Mesodermal cell (in vitro differentiated cells): ENCODE results near the gene LLGL2.

Experiments used
- H3K27ac ChIP-seq: 2 replicates; pipeline ENCODE4 v1.7.0; 2013; ENCODE audit warnings: mild to moderate bottlenecking, low read depth, low read length, moderate library complexity; ENCODE audit not compliant: severe bottlenecking
- H3K36me3 ChIP-seq: 2 replicates; pipeline ENCODE4 v1.7.1; 2013; ENCODE audit warnings: mild to moderate bottlenecking, low read length, moderate library complexity; ENCODE audit not compliant: control insufficient read depth, insufficient read depth
- H3K4me1 ChIP-seq: one replicate; pipeline ENCODE4 v1.7.1; 2013; ENCODE audit warnings: mild to moderate bottlenecking, low read length; ENCODE audit not compliant: insufficient read depth, control insufficient read depth, poor library complexity, severe bottlenecking
- H3K4me3 ChIP-seq: 2 replicates; pipeline ENCODE4 v1.7.0; 2013; ENCODE audit warnings: low read length, control low read depth, mild to moderate bottlenecking; ENCODE audit not compliant: insufficient read depth, poor library complexity, severe bottlenecking; ENCODE audit errors: extremely low read depth
- H3K9me3 ChIP-seq: 2 replicates; pipeline ENCODE4 v1.7.1; 2013; ENCODE audit warnings: mild to moderate bottlenecking, low read length, moderate library complexity; ENCODE audit not compliant: control insufficient read depth
- WGBS, 2 experiments: methylation state at CpG; one replicate each; pipeline ENCODE4 v1.1.5; 2013; ENCODE audit warnings: missing lambda C conversion rate in 2 of 2; ENCODE audit not compliant: insufficient coverage in 2 of 2; 5-methylcytosine and 5-hydroxymethylcytosine counted together

LLGL2 gene

DNA sequence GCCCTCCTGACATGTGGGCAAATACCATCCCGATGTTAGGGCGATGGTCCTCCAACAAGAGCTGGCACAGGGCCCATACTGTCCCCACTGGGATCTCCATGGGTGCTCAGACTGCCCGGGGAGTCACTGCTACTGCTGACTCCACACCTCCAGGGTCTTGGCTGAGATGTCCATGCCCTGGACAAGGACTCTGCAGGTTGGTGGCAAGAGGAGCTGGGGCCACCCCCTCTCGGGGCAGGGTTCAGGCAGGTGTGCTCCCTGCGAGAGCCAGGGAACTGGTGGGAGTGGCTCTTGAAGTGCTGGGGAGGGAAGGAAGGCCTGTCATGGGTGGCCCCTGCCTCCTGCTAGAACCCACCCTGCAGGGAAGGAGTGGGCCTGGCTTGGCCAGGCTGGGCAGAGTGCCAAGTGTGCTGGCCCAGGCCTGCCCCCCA is 16.6 kb upstream of the LLGL2 start:
- H3K9me3 ChIP-seq: no peaks in the 10 kb centered on the region
- 93 to 97% methylated on average over 4 to 5 of the region's 5 CpGs for WGBS, 2 experiments
- peaks cover 11% of the 10 kb centered on the region for H3K4me1 ChIP-seq
- no peak overlapping the region for H3K27ac ChIP-seq
- no peak overlapping the region for H3K4me3 ChIP-seq
- peaks cover 55% of the 10 kb centered on the region for H3K36me3 ChIP-seq

DNA sequence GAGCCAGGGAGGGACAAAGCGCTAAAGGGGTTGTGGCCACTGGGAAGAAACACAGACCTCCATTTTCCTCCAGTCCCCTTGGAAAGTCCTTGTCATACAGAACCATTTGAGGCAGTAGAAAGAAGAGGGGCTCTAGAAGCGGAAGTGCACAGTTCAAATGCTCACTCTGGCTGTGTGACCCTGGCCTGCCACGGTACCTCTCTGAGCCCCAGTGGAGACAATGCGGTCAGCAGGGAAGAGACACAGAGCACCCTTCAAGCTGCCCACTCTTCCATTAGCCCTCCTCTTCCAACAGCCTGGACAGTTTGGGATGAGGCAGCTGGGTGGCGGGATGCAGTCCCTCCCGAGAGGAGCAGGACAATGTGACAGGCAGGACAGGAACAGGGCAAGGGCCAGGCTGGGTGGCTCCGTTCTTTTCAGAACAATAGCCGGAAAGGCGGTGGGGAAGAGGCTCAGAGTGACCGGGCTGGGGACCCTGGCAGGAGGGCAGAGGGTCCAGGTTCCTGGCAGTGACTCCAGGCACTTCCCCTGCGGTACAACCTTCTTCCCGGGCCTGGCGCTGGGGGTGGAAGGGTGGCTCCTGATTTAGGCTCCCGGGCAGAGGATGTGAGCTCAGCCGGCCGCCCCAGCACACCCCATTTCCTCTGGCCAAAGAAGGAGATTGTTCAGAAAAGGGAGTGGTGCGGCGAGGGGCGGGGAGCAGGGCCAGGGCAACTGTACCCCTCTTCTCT is 15.8 kb upstream of the LLGL2 start:
- peaks cover 17% of the 10 kb centered on the region for H3K4me1 ChIP-seq
- 94% methylated on average over 6 to 10 of the region's 19 CpGs for WGBS, 2 experiments
- no peaks in the 10 kb centered on the region for H3K9me3 ChIP-seq
- H3K4me3 ChIP-seq: no peak overlapping the region
- no peak overlapping the region for H3K27ac ChIP-seq
- peaks cover 50% of the 10 kb centered on the region for H3K36me3 ChIP-seq

DNA sequence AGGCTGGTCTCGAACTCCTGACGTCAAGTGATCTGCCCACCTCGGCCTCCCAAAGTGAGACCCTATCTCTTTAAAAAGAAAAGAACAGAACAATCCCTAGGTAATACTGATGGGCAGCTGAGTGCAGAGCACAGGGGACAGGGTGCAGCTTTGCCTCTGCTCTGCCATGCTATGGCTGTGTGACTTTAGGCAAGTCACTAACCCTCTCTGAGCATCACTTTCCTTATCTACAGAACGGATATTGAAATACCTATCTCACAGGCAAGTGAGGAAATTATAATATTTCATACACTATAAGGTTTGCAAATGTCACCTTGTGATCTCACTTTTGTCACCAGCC is 14.3 kb upstream of the LLGL2 start:
- Histone ChIP-seq H3K27ac (no peak overlapping the region), H3K9me3 (no peaks in the 10 kb centered on the region), H3K4me1 (peaks cover 17% of the 10 kb centered on the region), H3K4me3 (no peak overlapping the region), H3K36me3 (peaks cover 38% of the 10 kb centered on the region)
- WGBS, 2 experiments: 92 to 100% methylated on average over 1 to 2 of the region's 4 CpGs

DNA sequence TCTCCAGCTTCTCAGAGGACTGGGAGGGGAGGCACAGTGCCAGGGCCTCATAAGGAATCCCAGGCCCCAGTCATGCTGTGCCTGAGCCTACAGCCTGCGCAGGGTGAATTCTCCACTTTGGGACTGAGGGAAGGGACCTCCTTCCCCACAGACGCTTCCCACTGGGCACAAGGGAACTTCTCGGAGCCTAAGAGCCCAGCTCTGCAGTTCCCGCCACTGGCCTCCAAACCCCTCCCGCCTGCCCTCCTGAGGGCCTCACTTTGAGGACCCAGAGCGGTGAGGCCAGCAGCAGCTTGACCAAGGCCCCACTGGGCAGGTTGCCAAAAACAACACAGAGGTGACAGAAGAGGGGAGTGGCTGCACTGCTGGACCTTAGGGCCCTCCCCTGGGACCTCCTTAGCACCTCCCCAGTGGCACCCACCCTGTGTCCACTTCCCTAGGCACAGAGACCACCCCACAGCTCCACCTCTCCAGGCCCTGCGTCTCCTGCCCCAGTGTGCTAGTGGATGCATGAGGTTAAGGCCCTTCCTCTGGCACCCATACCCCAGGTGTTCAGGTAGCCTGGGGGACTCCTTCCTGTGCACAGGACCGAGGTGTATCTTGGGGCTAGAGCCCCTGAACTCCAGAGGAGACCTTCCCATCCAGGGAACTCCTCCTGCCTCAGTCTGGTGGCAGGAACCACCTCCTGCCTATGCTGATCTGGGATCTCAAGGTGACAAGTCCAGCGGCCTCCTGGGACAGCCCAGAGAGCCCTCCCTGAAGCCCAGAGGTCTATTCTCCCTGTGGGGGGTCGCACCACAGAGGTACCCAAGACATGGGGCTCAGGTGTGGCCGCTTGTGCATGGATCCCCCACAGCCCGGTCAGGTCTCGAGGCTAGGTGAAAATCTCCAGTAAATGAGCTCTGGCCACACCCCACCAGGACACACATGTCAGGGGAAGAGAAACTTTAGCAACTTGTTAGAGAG is 13.6 kb upstream of the LLGL2 start:
- H3K9me3 ChIP-seq: no peaks in the 10 kb centered on the region
- peak overlapping the region; percentile 36 for H3K27ac ChIP-seq
- H3K36me3 ChIP-seq: peaks cover 32% of the 10 kb centered on the region
- H3K4me3 ChIP-seq: no peak overlapping the region
- 77 to 79% methylated on average over 9 to 12 of the region's 13 CpGs for WGBS, 2 experiments
- H3K4me1 ChIP-seq: peaks cover 17% of the 10 kb centered on the region

DNA sequence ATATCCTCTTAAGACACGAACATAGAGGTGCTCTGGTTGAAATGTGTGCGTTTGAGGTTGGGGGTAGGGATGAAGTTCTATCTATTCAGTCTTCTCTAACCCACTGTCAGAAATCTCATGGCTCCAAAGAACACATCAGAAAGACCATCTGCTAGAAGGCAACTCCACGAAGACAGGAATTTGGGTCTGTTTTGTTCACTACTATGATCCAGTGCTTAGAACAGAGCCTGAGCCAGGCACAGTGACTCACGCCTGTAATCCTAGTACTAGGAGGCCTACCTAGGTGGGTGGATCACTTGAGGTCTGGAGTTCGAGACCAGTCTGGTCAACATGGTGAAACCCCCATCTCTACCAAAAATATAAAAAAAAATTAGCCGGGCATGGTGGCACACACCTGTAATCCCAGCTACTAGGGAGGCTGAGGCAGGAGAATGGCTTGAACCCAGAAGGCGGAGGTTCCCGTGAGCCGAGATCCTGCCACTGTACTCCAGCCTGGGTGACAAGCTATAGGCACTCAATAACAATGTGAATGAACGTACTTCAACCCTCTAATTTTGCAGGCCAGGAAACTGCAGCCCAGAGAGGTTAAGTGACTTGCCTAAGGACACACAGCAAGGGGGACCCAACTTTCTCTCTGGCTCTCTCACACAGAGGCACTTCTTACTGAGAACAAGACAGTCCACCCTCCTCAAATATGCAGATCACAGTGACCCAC is 12.4 kb upstream of the LLGL2 start:
- Histone ChIP-seq H3K9me3 (no peaks in the 10 kb centered on the region), H3K27ac (peak overlapping the region; percentile 36), H3K36me3 (peaks cover 30% of the 10 kb centered on the region), H3K4me1 (peaks cover 23% of the 10 kb centered on the region), H3K4me3 (no peak overlapping the region)
- 71 to 77% methylated on average over 6 to 7 of the region's 10 CpGs for WGBS, 2 experiments

DNA sequence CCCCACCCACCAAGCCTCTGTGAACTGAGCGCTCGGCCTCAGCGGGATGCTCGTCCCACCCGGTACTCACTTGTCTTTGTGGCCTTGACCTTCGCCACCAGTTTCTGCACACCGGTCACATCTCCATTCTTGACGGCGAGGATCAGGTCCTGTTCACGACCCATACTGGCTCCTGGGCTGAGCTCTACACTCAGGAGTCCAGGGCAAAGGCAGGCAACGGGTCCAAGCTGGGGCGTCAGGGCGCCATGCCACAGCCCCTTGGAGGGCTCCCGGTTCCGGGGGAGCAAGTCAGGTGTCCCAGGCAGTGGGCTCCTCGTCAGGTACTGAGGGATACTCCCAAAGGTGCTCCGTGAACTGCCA is 11.9 kb upstream of the LLGL2 start:
- H3K9me3 ChIP-seq: no peaks in the 10 kb centered on the region
- 94 to 99% methylated on average over 17 of the region's 17 CpGs for WGBS, 2 experiments
- peaks cover 32% of the 10 kb centered on the region for H3K36me3 ChIP-seq
- no peak overlapping the region for H3K27ac ChIP-seq
- no peak overlapping the region for H3K4me3 ChIP-seq
- H3K4me1 ChIP-seq: peaks cover 25% of the 10 kb centered on the region

DNA sequence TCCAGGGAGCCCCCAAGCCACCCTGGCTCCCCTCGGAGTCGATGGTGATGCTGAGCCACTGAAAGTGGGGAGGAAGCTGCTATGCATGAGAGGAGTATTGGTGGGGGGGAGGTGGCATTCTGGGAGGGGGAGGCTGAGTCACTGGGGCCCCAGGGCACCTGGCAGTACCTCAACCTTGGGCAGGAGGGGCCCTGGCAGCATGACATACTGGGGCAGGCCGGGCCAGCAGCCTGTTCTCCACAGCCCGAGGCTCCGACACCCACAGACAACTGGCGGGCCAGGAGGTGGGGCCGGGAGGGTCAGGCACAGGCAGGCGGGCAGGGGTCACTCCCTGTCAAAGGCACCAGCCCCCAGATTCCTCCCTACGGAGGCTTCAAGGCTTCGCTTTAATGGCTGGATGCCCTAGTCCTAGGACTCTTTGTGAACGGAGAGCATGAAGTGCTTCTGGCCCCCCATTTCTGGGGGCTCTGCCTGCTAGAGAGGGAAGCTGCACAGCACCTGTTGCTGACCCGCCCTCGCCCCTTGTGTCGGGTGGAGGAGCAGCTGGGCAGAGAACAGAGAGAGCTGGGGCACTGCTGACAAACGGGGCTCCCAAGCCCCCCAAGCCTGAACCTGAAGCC is 11.1 kb upstream of the LLGL2 start:
- WGBS, 2 experiments: 14 to 22% methylated on average over 15 of the region's 15 CpGs
- Histone ChIP-seq H3K9me3 (no peaks in the 10 kb centered on the region), H3K27ac (no peak overlapping the region)

DNA sequence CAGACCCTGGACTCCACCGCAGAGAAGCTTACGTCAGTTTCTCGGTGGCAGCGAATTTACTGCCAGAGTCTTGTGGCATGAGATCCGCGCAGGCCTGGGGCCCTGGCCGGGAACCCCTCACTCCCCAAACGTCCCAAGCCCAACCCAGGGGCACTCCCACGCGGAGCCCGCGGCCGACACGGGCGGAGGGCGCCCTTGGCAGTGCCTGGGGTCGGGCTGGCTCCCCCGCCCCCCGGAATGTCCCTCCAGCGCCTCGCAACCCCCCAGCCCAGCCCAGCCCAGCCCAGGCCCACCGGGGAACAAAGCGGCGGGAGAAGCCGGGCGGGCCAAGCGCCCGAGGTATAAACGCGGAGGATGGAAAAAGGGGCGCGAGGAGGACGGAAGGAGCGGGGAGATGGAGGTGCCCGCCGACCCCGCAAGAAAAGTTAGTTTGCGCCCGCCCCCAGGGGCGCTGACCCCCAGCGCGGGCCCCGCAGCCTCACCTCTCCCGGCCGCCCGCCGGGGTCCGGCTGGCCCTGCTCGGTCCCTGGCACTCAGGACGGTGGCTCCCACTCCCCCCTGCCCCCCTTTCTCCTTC is 10.5 kb upstream of the LLGL2 start:
- H3K27ac ChIP-seq: peak overlapping the region; percentile 78
- whole genome bisulfite sequencing, 2 experiments: 0% methylated on average over 19 to 48 of the region's 50 CpGs
- H3K36me3 ChIP-seq: peaks cover 43% of the 10 kb centered on the region
- H3K9me3 ChIP-seq: no peaks in the 10 kb centered on the region
- H3K4me3 ChIP-seq: peak overlapping the region; percentile 80
- peaks cover 25% of the 10 kb centered on the region for H3K4me1 ChIP-seq

More for the DNA sequence above, 11.1 kb upstream of the LLGL2 start:
- peaks cover 37% of the 10 kb centered on the region for H3K36me3 ChIP-seq
- H3K4me3 ChIP-seq: peak overlapping the region; percentile 80
- peaks cover 25% of the 10 kb centered on the region for H3K4me1 ChIP-seq

DNA sequence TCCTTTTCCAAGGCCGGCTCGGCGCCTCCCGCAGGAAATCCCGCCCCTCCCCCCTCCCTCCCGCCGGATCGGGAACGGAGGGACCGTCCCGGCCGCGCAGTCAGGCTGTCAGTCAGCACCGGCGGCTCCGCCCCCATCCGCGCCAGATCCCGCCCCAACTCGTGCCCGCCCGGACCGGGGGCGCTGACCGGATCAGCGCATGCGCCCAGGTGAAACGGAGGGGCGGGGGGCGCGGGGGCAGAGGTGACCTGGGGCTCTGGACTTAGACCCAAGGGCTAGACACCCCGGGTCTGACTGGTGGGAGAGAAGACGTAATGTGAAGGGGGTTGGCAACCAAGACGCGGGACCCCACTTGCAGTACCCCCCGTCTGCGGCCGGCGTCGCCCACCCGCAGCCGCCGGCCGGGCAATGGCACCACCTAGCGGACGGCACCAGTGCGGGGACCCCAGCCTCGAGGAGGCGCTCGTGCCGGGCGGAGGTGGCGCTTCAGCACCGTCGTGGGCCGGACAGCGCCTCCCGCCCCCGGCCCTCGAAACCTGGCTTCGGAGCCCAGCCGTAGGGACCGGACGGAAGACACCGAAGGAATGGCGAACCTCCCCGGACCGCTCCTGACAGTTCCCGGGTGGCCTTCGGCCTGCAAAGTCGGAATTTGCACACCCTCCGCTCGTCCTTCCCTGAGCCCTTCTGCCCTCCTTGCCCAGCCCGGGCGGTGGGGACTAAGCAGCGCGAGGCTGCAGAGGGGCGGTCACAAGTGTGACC is 9.8 kb upstream of the LLGL2 start, which contains the start of gene CASKIN2:
TSS of gene CASKIN2 (minus strand) at position 42 of the 759 bp plus-strand sequence. CDS start 1,733 bp downstream, outside the sequence.
- H3K9me3 ChIP-seq: no peaks in the 10 kb centered on the region
- H3K4me3 ChIP-seq: peak within 1 kb of the TSS; percentile 80
- H3K27ac ChIP-seq: peak within 1 kb of the TSS; percentile 78
- WGBS, 2 experiments: 0% methylated on average over 64 to 68 of the region's 78 CpGs
- peaks cover 23% of the 10 kb centered on the region for H3K4me1 ChIP-seq
- peaks cover 46% of the 10 kb centered on the region for H3K36me3 ChIP-seq
